ENCODE results near the gene PPP2R2D.

PPP2R2D gene

DNA sequence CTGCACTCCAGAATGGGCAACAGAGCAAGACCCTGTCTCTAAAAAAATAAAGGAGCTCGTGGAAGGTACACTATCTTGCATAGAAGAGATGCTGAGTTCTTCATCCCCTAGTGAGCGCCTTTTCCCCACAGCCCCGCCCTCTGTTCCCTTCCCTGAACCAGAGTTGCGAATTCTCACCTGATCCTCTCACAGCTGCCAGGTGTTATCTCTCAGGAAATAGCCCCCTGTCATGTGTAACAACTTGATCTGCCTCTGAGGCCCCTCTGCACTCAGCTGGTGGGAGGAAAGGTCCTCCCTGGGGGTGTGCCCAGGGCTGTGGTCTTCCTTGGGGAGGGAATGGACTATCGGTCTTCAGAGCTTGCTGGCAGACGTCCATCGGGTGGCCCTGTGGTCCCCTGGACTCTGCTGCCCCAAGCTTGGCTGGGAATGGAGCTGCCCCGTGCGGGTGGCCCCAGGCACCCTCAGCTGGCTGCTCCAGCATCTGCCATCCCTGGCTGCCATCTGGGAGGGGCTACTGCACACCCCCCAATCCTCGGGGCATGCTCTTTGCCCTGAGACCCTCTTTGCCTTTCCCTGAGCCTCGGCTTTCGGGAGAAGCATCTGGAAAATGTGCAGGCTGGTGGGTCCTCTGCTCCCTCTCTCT is 102.6 kb downstream of the PPP2R2D start:
- no peak for DNase-seq

DNA sequence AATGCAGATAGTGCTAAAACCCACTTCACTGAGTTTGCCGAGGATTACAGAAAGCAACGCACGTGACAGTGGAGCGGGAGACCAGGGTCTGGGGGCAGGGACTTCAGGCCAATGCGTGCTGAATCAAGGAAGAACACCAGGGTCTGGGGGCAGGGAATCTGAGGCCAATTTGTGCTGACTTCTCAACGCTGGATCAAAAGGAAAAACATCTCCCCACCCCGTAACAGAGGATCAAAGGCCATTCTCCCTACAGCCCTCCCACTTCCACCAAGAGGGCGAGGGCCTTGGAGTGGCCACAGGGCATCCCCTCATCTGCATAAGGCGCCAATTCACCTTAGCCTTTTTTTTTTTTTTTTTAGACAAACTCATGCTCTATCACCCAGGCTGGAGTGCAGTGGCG is 103.2 kb downstream of the PPP2R2D start:
- DNase-seq, result no peak

- DNase-seq, result no peak
Measured at GRCh38 chr10:132005147-132005546, 104.3 kb downstream of the PPP2R2D start.

DNA sequence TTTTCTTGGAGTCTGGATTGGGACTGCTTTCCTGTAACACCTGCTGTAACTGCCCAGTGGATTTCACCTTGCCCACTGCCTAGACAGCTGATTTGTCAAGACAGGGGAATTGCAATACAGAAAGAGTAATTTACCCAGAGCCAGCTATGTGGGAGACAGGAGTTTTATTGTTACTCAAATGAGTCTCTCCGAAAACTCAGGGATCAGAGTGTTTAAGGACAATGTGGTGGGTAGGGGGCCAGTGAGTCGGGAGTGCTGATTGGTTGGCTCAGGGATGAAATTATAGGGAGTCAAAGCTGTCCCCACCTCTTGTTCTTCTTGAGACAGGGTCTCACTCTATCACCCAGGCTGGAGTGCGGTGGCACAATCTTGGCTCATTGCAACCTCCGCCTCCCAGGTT is 106.2 kb downstream of the PPP2R2D start:
- DNase-seq, result no peak

DNA sequence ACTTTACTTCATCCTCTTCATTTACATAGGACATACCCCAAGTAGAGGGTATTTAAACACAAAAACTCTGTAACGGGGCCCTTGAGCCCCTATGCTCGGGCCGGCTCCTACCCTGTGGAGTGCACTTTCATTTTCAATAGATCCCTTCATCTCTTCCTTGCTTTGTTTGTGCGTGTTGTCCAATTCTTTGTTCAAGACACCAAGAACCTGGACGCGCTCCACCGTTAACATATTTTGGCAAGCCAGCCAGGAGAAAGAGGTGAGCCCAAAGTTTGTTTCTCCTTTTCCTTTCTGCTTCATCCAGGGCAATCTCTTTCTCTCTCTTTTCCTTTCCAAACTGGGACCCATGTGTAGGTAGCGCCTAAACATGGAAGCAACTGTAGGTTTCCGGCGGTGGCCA is 106.9 kb downstream of the PPP2R2D start:
- DNase-seq, result no peak
